SK-N-SH (cell line): Measurements from ENCODE around the gene DCAF6.

Experiments used
- CTCF ChIP-seq: fragments of 200-600 bp; sonication (generic); IDR thresholded peaks from 2 replicates; pipeline ENCODE4 v1.6.1; 2017; ENCODE audit warnings: antibody characterized with exemption, mild to moderate bottlenecking, moderate library complexity
- EZH2phosphoT487 ChIP-seq: fragments of 200-600 bp; sonication (generic); IDR thresholded peaks from 2 replicates; pipeline ENCODE4 v1.6.1; 2017; ENCODE audit warnings: low read depth, mixed run types, mild to moderate bottlenecking, antibody characterized with exemption, moderate library complexity, borderline replicate concordance
- MEF2A ChIP-seq: IDR thresholded peaks from 2 replicates; pipeline ENCODE4 v1.4.0; 2012; ENCODE audit warnings: low read depth, borderline replicate concordance
- NRF1 ChIP-seq: IDR thresholded peaks from 2 replicates; pipeline ENCODE4 v1.6.1; 2012; ENCODE audit warnings: low read depth, mild to moderate bottlenecking, low read length
- RAD21 ChIP-seq: IDR thresholded peaks from 2 replicates; pipeline ENCODE4 v1.6.1; 2012; ENCODE audit warnings: mild to moderate bottlenecking, low read length

- TF ChIP-seq CTCF (peak; percentile 89), EZH2phosphoT487 (no peak), MEF2A (no peak), RAD21 (peak; percentile 43), NRF1 (no peak)
Observed at GRCh38 chr1:168084396-168085231, 148.1 kb downstream of the DCAF6 start.
